Cardiac septum (tissue), 1 donor: ENCODE measurements around the gene FABP2. TPM values are rescaled to one million over a fixed set of nuclear protein-coding genes. Genes with fewer than 3 reads are reported as not detected.
"Not testable (repeated sequence)": the region's sequence is repeated elsewhere in the genome, so short reads cannot be mapped to it uniquely, and the experiment has no call there.

ENCODE experiments used
- DNase-seq: peaks from one replicate; pipeline ENCODE4 v3.0.0-alpha.2; 2020; ENCODE audit warnings: low spot score
- intact Hi-C: fragments of 100-400 bp; cut with DNase I; formaldehyde crosslinking; loops from one replicate; pipeline ENCODE4 v1.14.0; 2022
- total RNA-seq: library from RNA; stranded (reverse); fragmentation: NEBNext Ultra II Directional; extraction: Animal tissue kit (Norgen Biotek cat#: 25700); gene quantifications from one replicate; pipeline ENCODE4 v1.2.1, GENCODE V29; 2021
- donor health status: DM: no; HTN: no; CAD: no.

The FABP2 gene
- total RNA-seq, 1 donor from 2014 or later: 0.57 TPM

DNA sequence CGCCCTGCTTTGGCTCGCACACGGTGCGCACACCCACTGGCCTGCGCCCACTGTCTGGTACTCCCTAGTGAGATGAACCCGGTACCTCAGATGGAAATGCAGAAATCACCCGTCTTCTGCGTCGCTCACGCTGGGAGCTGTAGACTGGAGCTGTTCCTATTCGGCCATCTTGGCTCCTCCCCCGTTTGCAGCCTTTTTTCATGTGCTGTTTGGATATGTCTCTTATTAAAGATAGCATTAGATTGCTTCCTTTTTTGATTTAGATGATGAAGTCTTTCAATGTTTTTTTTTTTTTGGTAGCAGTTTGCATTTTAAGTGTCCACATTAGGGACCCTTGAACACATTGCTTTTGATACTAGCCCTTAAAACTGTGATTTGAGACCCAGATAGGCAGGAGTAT lies 42.0 kb downstream of the FABP2 start:
- intact Hi-C loops: loop anchor here (5.0 to 10.0 kb wide), 3 partner anchors 68 to 535 kb away; partner anchors contain the start of gene USP53
- not testable (repeated sequence) for DNase-seq

- DNase-seq, intact Hi-C loops: not testable (repeated sequence)
Measured at GRCh38 chr4:119279541-119279940, 42.4 kb downstream of the FABP2 start.

GRCh38 chr4:119271361-119272085 lies 50.4 kb downstream of the FABP2 start:
- intact Hi-C loops: no loop called here

DNA sequence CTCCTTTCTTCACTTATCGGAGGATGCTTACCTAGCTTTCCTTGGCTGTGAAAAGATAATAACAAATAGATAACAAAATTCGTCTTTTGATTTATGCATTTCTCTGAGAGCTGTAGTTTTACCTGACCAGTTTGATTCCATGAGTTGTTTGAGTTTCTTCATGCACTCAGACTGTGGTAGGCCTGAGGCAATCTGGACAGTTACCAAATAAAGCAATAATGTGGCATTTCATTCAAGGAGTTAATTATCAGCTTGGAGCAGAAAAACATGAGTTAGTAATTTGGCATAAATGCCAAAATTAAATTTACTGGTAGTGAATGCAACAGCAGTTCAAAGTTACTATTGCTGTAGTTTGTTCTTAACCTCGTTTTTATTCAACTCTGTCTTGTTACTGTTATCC lies 53.5 kb downstream of the FABP2 start:
- intact Hi-C loops: no loop called here
- no peak for DNase-seq

More at GRCh38 chr4:119271361-119272085, 50.4 kb downstream of the FABP2 start:
- DNase-seq: no peak

Other genes starting within 250 kb of the FABP2 start
- gene MYOZ2, start 186.3 kb downstream of the FABP2 start, total RNA-seq: 727 TPM
- 49.7 TPM for gene USP53, start 109.4 kb downstream of the FABP2 start, total RNA-seq